NCI-H345 (cell line): Measurements from ENCODE around the gene PIP5K1C.
"Not testable (repeated sequence)": the region's sequence is repeated elsewhere in the genome, so short reads cannot be mapped to it uniquely, and the experiment has no call there.

ENCODE experiments used
- DNase-seq: peaks from one replicate; lab custom pipeline; 2025; lab: John Stamatoyannopoulos, UW

Gene PIP5K1C

GRCh38 chr19:3644351-3645066 lies 55.8 kb downstream of the PIP5K1C start:
- no peak for DNase-seq

GRCh38 chr19:3643674-3644313 lies 56.5 kb downstream of the PIP5K1C start:
- DNase-seq: no peak

- DNase-seq: no peak
Observed at GRCh38 chr19:3642987-3643673, 57.1 kb downstream of the PIP5K1C start.

- DNase-seq: no peak
Observed at GRCh38 chr19:3642296-3642695, 58.0 kb downstream of the PIP5K1C start.

GRCh38 chr19:3641515-3642269 lies 58.6 kb downstream of the PIP5K1C start:
- DNase-seq: no peak

GRCh38 chr19:3639479-3639878 lies 60.8 kb downstream of the PIP5K1C start:
- no peak for DNase-seq

- no peak for DNase-seq
Observed at GRCh38 chr19:3638208-3639193, 61.8 kb downstream of the PIP5K1C start.

- DNase-seq: no peak
Observed at GRCh38 chr19:3637621-3638020, 62.6 kb downstream of the PIP5K1C start.

- no peak for DNase-seq
Observed at GRCh38 chr19:3636962-3637361, 63.3 kb downstream of the PIP5K1C start.

- DNase-seq: no peak
Observed at GRCh38 chr19:3636506-3636905, 63.8 kb downstream of the PIP5K1C start.

- DNase-seq: no peak
Observed at GRCh38 chr19:3634496-3635045, 65.7 kb downstream of the PIP5K1C start.

GRCh38 chr19:3633559-3633988 lies 66.7 kb downstream of the PIP5K1C start:
- DNase-seq: no peak

- DNase-seq: no peak
Observed at GRCh38 chr19:3632739-3633558, 67.3 kb downstream of the PIP5K1C start.

GRCh38 chr19:3632098-3632497 lies 68.2 kb downstream of the PIP5K1C start:
- no peak for DNase-seq

GRCh38 chr19:3631053-3631861 lies 69.0 kb downstream of the PIP5K1C start:
- DNase-seq: no peak

GRCh38 chr19:3628766-3629165 lies 71.5 kb downstream of the PIP5K1C start:
- not testable (repeated sequence) for DNase-seq

- no peak for DNase-seq
Observed at GRCh38 chr19:3627351-3627723, 72.9 kb downstream of the PIP5K1C start.

- DNase-seq: peak; percentile 99
Observed at GRCh38 chr19:3626473-3627350, 73.6 kb downstream of the PIP5K1C start, which contains the start of gene CACTIN. TSS of gene CACTIN (minus strand) at chr19:3626790. CDS start at chr19:3626762, 28 bp downstream.
